K562 (cell line): ENCODE results near the gene OXTR. TPM values are rescaled to one million over a fixed set of nuclear protein-coding genes. Genes with fewer than 3 reads are reported as not detected.

ENCODE experiments used
- ATAC-seq: fragments of 200-7000 bp; cut with Tn5 transposase; 3 replicates; pipeline ENCODE4 v1.9.1; 2020; ENCODE audit warnings: moderate library complexity
- BruUV-seq: library from RNA; stranded (reverse); fragments of 400-500 nt; replicated peaks from 2 replicates; lab custom pipeline; 2021; lab: Mats Ljungman, UMichigan
- CTCF ChIA-PET: fragments of 300-600 bp; formaldehyde crosslinking; extraction: SDS; loops from one replicate; lab custom pipeline; 2021; ENCODE audit warnings: low intra/inter-chr PET ratio; lab: Yijun Ruan, JAX
- POLR2A ChIA-PET: fragments of 300-600, 350-650 bp; sonication (Branson Sonifier 250); formaldehyde crosslinking; extraction: SDS; loops from one replicate; lab custom pipeline; 2021; ENCODE audit warnings: antibody characterized with exemption, inconsistent platforms; lab: Yijun Ruan, JAX
- DNase-seq, 4 experiments: peaks; one replicate each; pipeline versions ENCODE4 v3.0.0 to v3.0.0-alpha.2; 2011 to 2018; ENCODE audit warnings: low spot score in 3 of 4, mixed read lengths in 3 of 4; ENCODE audit errors: extremely low read depth in 1 of 4
- FAIRE-seq: peaks from 2 replicates; lab custom pipeline; 2011; peaks lifted over from hg19 to GRCh38; lab: Jason Lieb, UNC
- H2AFZ ChIP-seq: 2 replicates; pipeline ENCODE4 v1.6.0; 2011; ENCODE audit warnings: low read depth, low read length, control low read depth, inconsistent platforms
- H3K27ac ChIP-seq: fragments of 200-600 bp; 3 replicates; pipeline ENCODE4 v1.8.0; 2011; ENCODE audit warnings: low read depth, mild to moderate bottlenecking, control low read depth, inconsistent platforms, low read length, moderate library complexity, mixed read lengths; ENCODE audit errors: extremely low read depth
- H3K27me3 ChIP-seq, 2 experiments: fragments of 300-600 bp in 1 of 2; 2 replicates in 1 of 2; 3 replicates in 1 of 2; pipeline versions ENCODE4 v1.6.0 to v1.8.0; 2011; ENCODE audit warnings: inconsistent platforms in 2 of 2, low read length in 2 of 2, mild to moderate bottlenecking in 1 of 2, mixed read lengths in 1 of 2, moderate library complexity in 1 of 2; ENCODE audit not compliant: control insufficient read depth in 2 of 2, insufficient read depth in 2 of 2
- H3K36me3 ChIP-seq: fragments of 300-600 bp; 3 replicates; pipeline ENCODE4 v1.8.0; 2011; ENCODE audit warnings: mild to moderate bottlenecking, low read length, inconsistent platforms; ENCODE audit not compliant: control insufficient read depth, insufficient read depth
- H3K4me1 ChIP-seq, 2 experiments: fragments of 200-600 bp in 1 of 2; replicated peaks in 1 of 2; 2 replicates in 1 of 2; 3 replicates in 1 of 2; pipeline versions ENCODE4 v1.5.1 to v1.8.0; 2011; ENCODE audit warnings: inconsistent platforms in 2 of 2, low read length in 2 of 2, mild to moderate bottlenecking in 1 of 2, mixed read lengths in 1 of 2, moderate library complexity in 1 of 2; ENCODE audit not compliant: control insufficient read depth in 2 of 2, insufficient read depth in 2 of 2
- H3K4me2 ChIP-seq: 2 replicates; pipeline ENCODE4 v1.6.1; 2011; ENCODE audit warnings: low read length, control low read depth, inconsistent platforms, mixed read lengths; ENCODE audit not compliant: insufficient read depth
- H3K4me3 ChIP-seq: fragments of 200-600 bp; sonication (generic), shearing (Covaris generic); 2 replicates; pipeline ENCODE4 v1.5.1; 2016; ENCODE audit warnings: control low read depth, inconsistent platforms
- H3K79me2 ChIP-seq: fragments of 200-600 bp; 3 replicates; pipeline ENCODE4 v1.8.0; 2011; ENCODE audit warnings: low read length, inconsistent platforms; ENCODE audit not compliant: control insufficient read depth, insufficient read depth
- H3K9ac ChIP-seq, 2 experiments: 2 replicates each; pipeline versions ENCODE4 v1.6.0 to v1.6.1; 2011; ENCODE audit warnings: low read depth in 2 of 2, low read length in 2 of 2, control low read depth in 1 of 2, inconsistent platforms in 1 of 2, mild to moderate bottlenecking in 1 of 2, mixed read lengths in 1 of 2; ENCODE audit not compliant: insufficient read depth in 1 of 2
- H3K9me1 ChIP-seq: one replicate; pipeline ENCODE4 v1.6.0; 2011; ENCODE audit warnings: inconsistent platforms, mild to moderate bottlenecking, low read length, moderate library complexity; ENCODE audit not compliant: control insufficient read depth, insufficient read depth
- H3K9me3 ChIP-seq: replicated peaks from 2 replicates; pipeline ENCODE4 v1.5.1; 2011; ENCODE audit warnings: low read depth, low read length, inconsistent platforms; ENCODE audit not compliant: control insufficient read depth, insufficient read depth
- H4K20me1 ChIP-seq: replicated peaks from 2 replicates; pipeline ENCODE4 v1.6.1; 2011; ENCODE audit warnings: low read length, inconsistent platforms, mixed read lengths; ENCODE audit not compliant: control insufficient read depth, insufficient read depth
- CEBPG ChIP-seq, 3 experiments: fragments of 200-800 bp in 1 of 3; sonication (Bioruptor generic) in 1 of 3; sonication (generic) in 1 of 3; formaldehyde crosslinking in 1 of 3; IDR thresholded peaks in 2 of 3; conservative IDR thresholded peaks in 1 of 3; 2 replicates each; pipeline versions ENCODE4 v1.6.1 to v1.8.0; 2016 to 2022; ENCODE audit warnings: missing compliant biosample characterization in 2 of 3, missing genetic modification characterization in 2 of 3, mild to moderate bottlenecking in 1 of 3, missing genetic modification reagents in 1 of 3
- RBM25 ChIP-seq: fragments of 200-400 bp; formaldehyde crosslinking; IDR thresholded peaks from 2 replicates; pipeline ENCODE4 v1.6.1; 2018; ENCODE audit warnings: low read length, low read depth, moderate library complexity; ENCODE audit not compliant: severe bottlenecking
- ZBTB34 ChIP-seq: fragments of 250-450 bp; sonication (Bioruptor Pico); IDR thresholded peaks from 2 replicates; pipeline ENCODE4 v1.8.0; 2021; ENCODE audit warnings: mild to moderate bottlenecking, moderate library complexity
- ZFP36 ChIP-seq: fragments of 150-350 bp; IDR thresholded peaks from 2 replicates; pipeline ENCODE4 v1.6.1; 2018; ENCODE audit warnings: low read length, low read depth; ENCODE audit not compliant: partially characterized antibody
- ZNF347 ChIP-seq: fragments of 450-650 bp; formaldehyde crosslinking; IDR thresholded peaks from 2 replicates; pipeline ENCODE4 v1.4.0; 2020; ENCODE audit warnings: low read depth, mild to moderate bottlenecking, moderate library complexity
- WGBS: fragments of 100-300 bp; shearing (Covaris generic); methylation state at CpG from one replicate; pipeline ENCODE4 v1.1.6; 2016; ENCODE audit warnings: low coverage, mixed read lengths; ENCODE audit not compliant: insufficient coverage; ENCODE audit errors: missing lambda C conversion rate; 5-methylcytosine and 5-hydroxymethylcytosine counted together
- in situ Hi-C: fragments of 300-500 bp; cut with MboI; formaldehyde crosslinking; loops from 4 replicates; pipeline ENCODE4 v1.15.0; 2018; ENCODE audit warnings: inconsistent platforms, mixed read lengths
- intact Hi-C: fragments of 100-400 bp; cut with micrococcal nuclease; formaldehyde crosslinking; loops from 2 replicates; pipeline ENCODE4 v1.14.2; 2022
- polyA plus RNA-seq, 8 experiments: library from polyadenylated mRNA; depleted of rRNA in 4 of 8; stranded (reverse) in 5 of 8; unstranded in 3 of 8; fragments of >200 nt; fragmentation: Nextera tagmentation in 2 of 8; fragmentation: Illumina TruSeq in 1 of 8; extraction: Ambion mirVana in 2 of 8; extraction: Trizol in 1 of 8; gene quantifications; 2 replicates each; pipeline versions ENCODE4 v1.2.1 to v1.2.3, GENCODE V29; 2011 to 2014; ENCODE audit warnings: inconsistent platforms in 1 of 8, missing spikeins in 1 of 8
- total RNA-seq, 7 experiments: library from RNA; depleted of rRNA in 6 of 7; stranded (reverse); fragments of >200 nt in 6 of 7; fragmentation: Illumina TruSeq in 2 of 7; extraction: Trizol in 2 of 7; gene quantifications; 2 replicates each; pipeline versions ENCODE4 v1.2.1 to v1.2.3, GENCODE V29; 2011 to 2021; ENCODE audit warnings: low replicate concordance in 1 of 7

OXTR gene
- total and polyA plus RNA-seq, 9 of the 15 experiments (the other 6 are each of a cell fraction or from before 2014, with no cell fraction given) = 0.14 to 1.3 (median 0.80) TPM

GRCh38 chr3:8743911-8744310, 25.5 kb downstream of the OXTR start:
- H3K9me3 ChIP-seq = no peaks in the 10 kb centered on the region
- no peak overlapping the region for H3K4me2 ChIP-seq
- H2AFZ ChIP-seq = no peak overlapping the region
- in situ Hi-C loops (no loop called here), intact Hi-C loops (no loop called here)
- H4K20me1 ChIP-seq = peaks cover 6% of the 10 kb centered on the region; the same call in 1 of the 2 replicates
- H3K79me2 ChIP-seq = no peaks in the 10 kb centered on the region
- no peaks in the 10 kb centered on the region for H3K36me3 ChIP-seq
- WGBS = 4% methylated on average over 2 of the region's 3 CpGs
- no peak overlapping the region for H3K27ac ChIP-seq
- H3K9ac ChIP-seq = no peak overlapping the region
- H3K27me3 ChIP-seq = peaks cover 7 to 39% of the 10 kb centered on the region in 2 experiments; a peak in 3 of 5 replicates
- H3K4me1 ChIP-seq = peaks cover 3 to 4% of the 10 kb centered on the region in 2 experiments; a peak in 3 of 5 replicates
- no peak for ATAC-seq
- TF ChIP-seq ZNF347 (no peak), CEBPG (CRISPR knock-in tag; IDR thresholded peaks at IDR 0.05) (no peak), CEBPG (tag; conservative IDR thresholded peaks at IDR 0.05 in 1 of 2, IDR thresholded peaks at IDR 0.05 in 1 of 2) (0 out of 4 replicates have a peak, but pooled peaks have one; percentile 4 to 16)
- TF ChIP-seq, all 486 proteins: peak for 1
- no peak overlapping the region for H3K4me3 ChIP-seq
- no TSS peak for BruUV-seq
- ChIA-PET CTCF (no interaction called here), POLR2A (interaction anchor here (0.5 to 1.0 kb wide), 5 partner anchors 14 to 75 kb away, joined by 3 to 4 read pairs (median 3); no protein-coding TSS in a partner anchor)
- no peaks in the 10 kb centered on the region for H3K9me1 ChIP-seq
- FAIRE-seq = no peak
- DNase-seq = no peak

GRCh38 chr3:8743021-8743601, 26.3 kb downstream of the OXTR start:
- Histone ChIP-seq H3K9me1 (no peaks in the 10 kb centered on the region), H2AFZ (no peak overlapping the region), H3K9ac (no peak overlapping the region), H3K4me1 (peaks cover 3 to 4% of the 10 kb centered on the region in 2 experiments; a peak in 3 of 5 replicates), H4K20me1 (peaks cover 6% of the 10 kb centered on the region; the same call in 1 of the 2 replicates), H3K27me3 (peaks cover 7 to 39% of the 10 kb centered on the region in 2 experiments; a peak in 4 of 5 replicates), H3K36me3 (no peaks in the 10 kb centered on the region), H3K9me3 (no peaks in the 10 kb centered on the region), H3K4me3 (no peak overlapping the region)
- ATAC-seq (no peak), FAIRE-seq (no peak)
- CTCF ChIA-PET = no interaction called here
- 0% methylated on average over 6 of the region's 6 CpGs for WGBS
- in situ Hi-C loops = no loop called here
- POLR2A ChIA-PET = interaction anchor here (0.6 kb wide), 1 partner anchor 693 kb away, joined by 3 read pairs; no protein-coding TSS in a partner anchor
- TF ChIP-seq ZBTB34 (CRISPR knock-in tag) (no peak), RBM25 (peak; percentile 31), ZFP36 (peak; percentile 77), CEBPG (CRISPR knock-in tag; IDR thresholded peaks at IDR 0.05) (no peak), CEBPG (tag; conservative IDR thresholded peaks at IDR 0.05 in 1 of 2, IDR thresholded peaks at IDR 0.05 in 1 of 2) (peak in 1 of 2 experiments; percentile 65; a peak in 1 of 4 replicates)
- TF ChIP-seq, all 486 proteins: peak for 3
- H3K79me2 ChIP-seq = no peaks in the 10 kb centered on the region
- intact Hi-C loops = no loop called here
- no peak overlapping the region for H3K27ac ChIP-seq
- H3K4me2 ChIP-seq = no peak overlapping the region
- BruUV-seq = no TSS peak
- no peak for DNase-seq
